Colonic mucosa (tissue), 4 donors: ENCODE data around the gene PCCB. TPM values are rescaled to one million over a fixed set of nuclear protein-coding genes. Genes with fewer than 3 reads are reported as not detected.

Experiments used
- DNase-seq: peaks from one replicate; pipeline ENCODE4 v3.0.0-alpha.2; 2020
- H3K27ac ChIP-seq: fragments of 200-600 bp; one replicate; pipeline ENCODE4 v1.8.0; 2021
- H3K27me3 ChIP-seq: fragments of 200-600 bp; one replicate; pipeline ENCODE4 v1.8.0; 2021
- H3K36me3 ChIP-seq: fragments of 200-600 bp; one replicate; pipeline ENCODE4 v1.8.0; 2021
- H3K4me1 ChIP-seq: fragments of 200-600 bp; one replicate; pipeline ENCODE4 v1.8.0; 2021; ENCODE audit warnings: mild to moderate bottlenecking
- H3K4me3 ChIP-seq: fragments of 200-600 bp; one replicate; pipeline ENCODE4 v1.8.0; 2021
- H3K9ac ChIP-seq, 2 donors: one replicate each; pipeline ENCODE4 v1.7.0; 2013; ENCODE audit warnings: control low read depth in 2 of 2, low read depth in 2 of 2, low read length in 2 of 2
- H3K9me3 ChIP-seq: fragments of 200-600 bp; one replicate; pipeline ENCODE4 v1.8.0; 2021
- CTCF ChIP-seq: fragments of 200-600 bp; IDR thresholded peaks from one replicate; pipeline ENCODE4 v1.8.0; 2022; ENCODE audit warnings: antibody characterized with exemption, mild to moderate bottlenecking
- intact Hi-C: fragments of 100-400 bp; cut with DNase I; formaldehyde crosslinking; loops from one replicate; pipeline ENCODE4 v1.14.1; 2022
- total RNA-seq, 2 donors: library from RNA; stranded (reverse); fragmentation: NEBNext Ultra II Directional in 1 of 2; extraction: Animal tissue kit (Norgen Biotek cat#: 25700) in 1 of 2; gene quantifications; one replicate each; pipeline ENCODE4 v1.2.1, GENCODE V29; 2021
- donor health status: healthy.
- donor health status: DM: no; HTN: no; CAD: no.
- donor health status: DM: no; HTN: no; CAD: no.

The PCCB gene
- total RNA-seq, 2 donors from 2014 or later = 60.0 to 67.0 TPM

DNA sequence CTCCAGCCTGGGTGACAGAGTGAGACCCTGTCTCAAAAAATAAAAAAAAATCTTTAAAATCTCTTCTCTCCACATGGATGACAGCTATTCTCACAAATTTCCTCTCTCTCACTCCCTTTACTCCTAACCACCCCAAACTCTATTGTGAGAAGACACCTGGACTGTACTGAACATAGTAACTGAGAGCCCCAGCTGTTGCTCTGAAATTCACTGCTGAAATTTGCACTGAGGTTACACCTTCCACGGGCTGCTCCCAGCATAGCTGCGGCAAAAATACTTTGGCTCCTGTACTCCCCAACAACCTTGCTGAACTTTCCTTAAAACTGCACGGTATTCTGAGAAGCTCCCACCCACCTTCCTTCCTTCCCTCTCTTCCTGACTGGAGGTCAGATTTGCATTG lies 4.4 kb upstream of the PCCB start:
- Histone ChIP-seq H3K9ac (no peak overlapping the region), H3K27ac (no peak overlapping the region), H3K4me1 (no peaks in the 10 kb centered on the region), H3K36me3 (no peaks in the 10 kb centered on the region), H3K4me3 (no peak overlapping the region), H3K9me3 (no peaks in the 10 kb centered on the region), H3K27me3 (no peaks in the 10 kb centered on the region)
- intact Hi-C loops = loop anchor here (5.0 kb wide), 1 partner anchor 168 kb away; no protein-coding TSS in a partner anchor
- DNase-seq = no peak
- no peak for TF ChIP-seq CTCF

- DNase-seq = no peak
- no peak overlapping the region for H3K4me3 ChIP-seq
- no peaks in the 10 kb centered on the region for H3K27me3 ChIP-seq
- peaks cover 8% of the 10 kb centered on the region for H3K4me1 ChIP-seq
- H3K9ac ChIP-seq = no peak overlapping the region
- intact Hi-C loops = loop anchor here (5.0 kb wide), 1 partner anchor 170 kb away; no protein-coding TSS in a partner anchor
- no peaks in the 10 kb centered on the region for H3K9me3 ChIP-seq
- H3K27ac ChIP-seq = no peak overlapping the region
- no peaks in the 10 kb centered on the region for H3K36me3 ChIP-seq
- no peak for TF ChIP-seq CTCF
Measured at GRCh38 chr3:136247436-136247835, 2.7 kb upstream of the PCCB start.

GRCh38 chr3:136247855-136248590 lies 2.1 kb upstream of the PCCB start:
- Histone ChIP-seq H3K36me3 (no peaks in the 10 kb centered on the region), H3K9me3 (no peaks in the 10 kb centered on the region), H3K4me1 (peaks cover 8% of the 10 kb centered on the region), H3K27ac (no peak overlapping the region), H3K27me3 (no peaks in the 10 kb centered on the region), H3K4me3 (no peak overlapping the region), H3K9ac (no peak overlapping the region)
- no peak for DNase-seq
- TF ChIP-seq CTCF = no peak
- intact Hi-C loops = loop anchor here (5.0 kb wide), 1 partner anchor 171 kb away; no protein-coding TSS in a partner anchor

DNA sequence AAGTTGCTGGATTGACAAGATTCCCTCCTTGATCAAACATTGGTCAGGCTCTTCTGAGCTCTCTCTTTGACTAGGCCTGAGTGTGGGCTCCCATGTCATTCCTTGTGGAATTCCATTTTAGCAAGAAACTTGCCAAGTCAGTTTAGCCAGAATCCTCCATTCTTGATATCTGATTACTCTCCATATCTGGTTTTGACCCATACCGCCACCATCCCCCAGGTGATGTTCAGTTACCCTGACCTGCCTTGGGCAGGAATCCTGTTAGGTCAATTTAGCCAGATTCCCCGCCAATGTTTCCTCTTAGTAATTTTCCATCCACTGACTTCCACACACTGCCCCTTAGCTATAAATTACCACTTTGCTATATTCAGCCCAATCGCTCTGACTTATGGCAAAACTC lies 1.0 kb upstream of the PCCB start:
- no peak for DNase-seq
- no peak overlapping the region for H3K27ac ChIP-seq
- intact Hi-C loops = loop anchor here (5.0 kb wide), 1 partner anchor 172 kb away; no protein-coding TSS in a partner anchor
- H3K9ac ChIP-seq = no peak overlapping the region
- H3K4me3 ChIP-seq = no peak overlapping the region
- no peaks in the 10 kb centered on the region for H3K9me3 ChIP-seq
- peaks cover 8% of the 10 kb centered on the region for H3K4me1 ChIP-seq
- H3K27me3 ChIP-seq = no peaks in the 10 kb centered on the region
- no peaks in the 10 kb centered on the region for H3K36me3 ChIP-seq
- TF ChIP-seq CTCF = no peak

DNA sequence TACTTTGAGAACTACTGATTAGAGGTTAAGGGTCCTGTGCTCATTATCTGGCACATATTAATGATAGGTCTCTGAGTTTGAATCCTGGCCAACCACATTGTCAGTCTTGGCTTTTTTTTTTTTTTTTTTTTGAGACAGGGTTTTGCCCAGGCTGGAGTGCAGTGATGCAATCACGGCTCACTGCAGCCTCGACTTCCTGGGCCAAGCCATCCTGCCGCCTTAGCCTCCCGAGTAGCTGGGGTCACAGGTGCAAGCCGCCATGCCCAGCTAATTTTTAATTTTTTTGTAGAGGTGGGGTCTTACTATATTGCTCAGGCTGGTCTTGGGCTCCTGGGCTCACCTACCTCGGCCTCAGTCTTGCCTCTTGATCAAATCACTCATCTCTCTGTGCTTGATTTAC lies 547 bp upstream of the PCCB start:
- Histone ChIP-seq H3K9me3 (no peaks in the 10 kb centered on the region), H3K27ac (peak overlapping the region; percentile 92), H3K27me3 (no peaks in the 10 kb centered on the region), H3K4me1 (peaks cover 8% of the 10 kb centered on the region), H3K36me3 (no peaks in the 10 kb centered on the region), H3K4me3 (peak overlapping the region; percentile 55), H3K9ac (peak overlapping the region; percentile 28 to 62)
- no peak for DNase-seq
- intact Hi-C loops = loop anchor here (5.0 kb wide), 1 partner anchor 172 kb away; no protein-coding TSS in a partner anchor
- no peak for TF ChIP-seq CTCF
